ENCODE measurements around the gene PSMC3.

DNA sequence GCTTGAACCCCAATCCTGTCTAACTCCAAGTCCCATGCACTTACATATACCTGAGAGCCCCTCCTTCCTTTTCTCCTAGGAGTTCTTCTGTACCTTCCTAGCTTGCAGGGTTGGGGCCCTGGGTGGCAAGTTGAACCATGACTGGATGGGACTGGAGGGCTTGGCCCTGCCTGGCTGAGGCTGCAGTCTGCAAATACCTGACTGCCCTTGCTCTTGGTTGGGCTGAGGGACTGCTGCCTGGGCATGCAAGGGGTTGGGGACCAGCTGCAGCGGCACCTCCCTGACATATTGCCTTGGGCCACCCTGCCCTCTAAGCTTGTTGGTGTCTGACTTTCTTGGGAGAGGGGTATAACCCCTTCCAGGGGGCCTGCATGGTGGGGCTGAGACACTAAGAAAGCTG, 27.7 kb downstream of the PSMC3 start:
- TF ChIP-seq EZH2 (IDR thresholded peaks at IDR 0.05; ENCODE audit: borderline replicate concordance, low read length) (no peak), CTCF (conservative IDR thresholded peaks at IDR 0.05 in 1 of 2, IDR thresholded peaks at IDR 0.05 in 1 of 2; ENCODE audit: extremely low read depth in 1 of 2, insufficient read depth in 1 of 2, low read depth in 1 of 2, low read length in 2 of 2) (no peak)
